SK-N-SH treated with all-trans-retinoic acid at 6 μM for 48 hours (cell line): ENCODE measurements around the gene ZNF692.

Experiments used
- ATAC-seq: fragments of 200-7000 bp; cut with Tn5 transposase; 3 replicates; pipeline ENCODE4 v1.9.1; 2020; ENCODE audit warnings: mild to moderate bottlenecking, moderate library complexity
- ARNTL ChIP-seq: fragments of 450-650 bp; formaldehyde crosslinking; IDR thresholded peaks from 2 replicates; pipeline ENCODE4 v1.5.0; 2020; ENCODE audit warnings: low read depth, mild to moderate bottlenecking, moderate library complexity, borderline replicate concordance
- BACH2 ChIP-seq: fragments of 250-450 bp; sonication (Bioruptor Pico); IDR thresholded peaks from 2 replicates; pipeline ENCODE4 v1.9.0; 2021; ENCODE audit warnings: mild to moderate bottlenecking, borderline replicate concordance
- CREB5 ChIP-seq: fragments of 250-450 bp; sonication (Bioruptor Pico); IDR thresholded peaks from 2 replicates; pipeline ENCODE4 v1.5.1; 2020; ENCODE audit warnings: low read depth, mild to moderate bottlenecking, moderate library complexity
- CSDC2 ChIP-seq: fragments of 250-450 bp; sonication (Bioruptor Pico); IDR thresholded peaks from 2 replicates; pipeline ENCODE4 v1.5.0; 2020; ENCODE audit warnings: mild to moderate bottlenecking, moderate library complexity
- CSRNP3 ChIP-seq: fragments of 250-450 bp; sonication (Bioruptor Pico); IDR thresholded peaks from 2 replicates; pipeline ENCODE4 v1.5.1; 2021; ENCODE audit warnings: mild to moderate bottlenecking, moderate library complexity
- ESRRG ChIP-seq: fragments of 250-450 bp; sonication (Bioruptor Pico); IDR thresholded peaks from 2 replicates; pipeline ENCODE4 v1.6.1; 2021; ENCODE audit warnings: mild to moderate bottlenecking
- ISL1 ChIP-seq: fragments of 250-450 bp; sonication (Bioruptor Pico); IDR thresholded peaks from 2 replicates; pipeline ENCODE4 v2.1.2; 2022; ENCODE audit warnings: mild to moderate bottlenecking, moderate library complexity
- OSR1 ChIP-seq: fragments of 250-450 bp; sonication (Bioruptor Pico); IDR thresholded peaks from 2 replicates; pipeline ENCODE4 v1.8.0; 2022; ENCODE audit warnings: moderate library complexity, mild to moderate bottlenecking, inconsistent platforms
- PATZ1 ChIP-seq: fragments of 250-450 bp; sonication (Bioruptor Pico); IDR thresholded peaks from 2 replicates; pipeline ENCODE4 v1.8.0; 2020; ENCODE audit warnings: mild to moderate bottlenecking, moderate library complexity, borderline replicate concordance
- POU6F1 ChIP-seq: fragments of 250-450 bp; sonication (Bioruptor Pico); IDR thresholded peaks from 2 replicates; pipeline ENCODE4 v1.8.0; 2021; ENCODE audit warnings: low read depth, mild to moderate bottlenecking, moderate library complexity, borderline replicate concordance
- RARB ChIP-seq: fragments of 250-450 bp; sonication (Bioruptor Pico); IDR thresholded peaks from 2 replicates; pipeline ENCODE4 v1.8.0; 2021; ENCODE audit warnings: mild to moderate bottlenecking, moderate library complexity
- SNAI2 ChIP-seq: fragments of 250-450 bp; sonication (Bioruptor Pico); IDR thresholded peaks from 2 replicates; pipeline ENCODE4 v1.5.0; 2020; ENCODE audit warnings: mild to moderate bottlenecking, moderate library complexity
- TSHZ2 ChIP-seq: fragments of 250-450 bp; sonication (Bioruptor Pico); IDR thresholded peaks from 2 replicates; pipeline ENCODE4 v1.5.0; 2020; ENCODE audit warnings: mild to moderate bottlenecking, moderate library complexity
- ZC3H10 ChIP-seq: fragments of 250-450 bp; sonication (Bioruptor Pico); IDR thresholded peaks from 2 replicates; pipeline ENCODE4 v1.5.1; 2021; ENCODE audit warnings: mild to moderate bottlenecking, moderate library complexity
- ZFP30 ChIP-seq: fragments of 450-650 bp; formaldehyde crosslinking; IDR thresholded peaks from 2 replicates; pipeline ENCODE4 v1.5.0; 2022; ENCODE audit warnings: mild to moderate bottlenecking, moderate library complexity
- ZNF565 ChIP-seq: fragments of 450-650 bp; formaldehyde crosslinking; conservative IDR thresholded peaks from 2 replicates; pipeline ENCODE4 v1.5.0; 2020; ENCODE audit warnings: low read depth, mild to moderate bottlenecking, moderate library complexity
- ZNF70 ChIP-seq: fragments of 450-650 bp; formaldehyde crosslinking; IDR thresholded peaks from 2 replicates; pipeline ENCODE4 v1.5.0; 2020; ENCODE audit warnings: mild to moderate bottlenecking, moderate library complexity

ZNF692 gene

GRCh38 chr1:248852481-248853405 is 6.1 kb downstream of the ZNF692 start (continued):
- TF ChIP-seq PATZ1 (CRISPR knock-in tag) (no peak), ZNF70 (CRISPR knock-in tag) (no peak), ZC3H10 (no peak), ZNF565 (CRISPR knock-in tag) (no peak), CSDC2 (CRISPR knock-in tag) (no peak), SNAI2 (no peak)
- TF ChIP-seq, all 23 proteins: peak for 0

GRCh38 chr1:248851390-248851789 is 7.5 kb downstream of the ZNF692 start:
- no peak for ATAC-seq
- TF ChIP-seq PATZ1 (CRISPR knock-in tag) (no peak), ESRRG (CRISPR knock-in tag) (no peak), ARNTL (CRISPR knock-in tag) (no peak), POU6F1 (CRISPR knock-in tag) (no peak), TSHZ2 (CRISPR knock-in tag) (no peak), ISL1 (CRISPR knock-in tag) (no peak), ZNF70 (CRISPR knock-in tag) (no peak), CREB5 (CRISPR knock-in tag) (no peak), RARB (CRISPR knock-in tag) (no peak), OSR1 (CRISPR knock-in tag) (no peak), ZFP30 (CRISPR knock-in tag) (no peak), ZC3H10 (no peak), CSRNP3 (no peak), ZNF565 (CRISPR knock-in tag) (no peak), SNAI2 (no peak), BACH2 (CRISPR knock-in tag) (no peak)
